GM23338 (cell line): Measurements from ENCODE around the gene EIF4A3.

ENCODE experiments used
- EZH2 ChIP-seq: fragments of 200-600 bp; sonication (generic); IDR thresholded peaks from one replicate; pipeline ENCODE4 v1.8.0; 2017; ENCODE audit warnings: antibody characterized with exemption, mild to moderate bottlenecking, low read depth; ENCODE audit not compliant: unreplicated experiment
- JUNB ChIP-seq: IDR thresholded peaks from one replicate; pipeline ENCODE4 v1.6.1; 2016; ENCODE audit warnings: antibody characterized with exemption; ENCODE audit not compliant: unreplicated experiment
- POLR2AphosphoS5 ChIP-seq: IDR thresholded peaks from 2 replicates; pipeline ENCODE4 v1.6.1; 2016; ENCODE audit warnings: antibody characterized with exemption, low read depth
- TF ChIP-seq, protein P1 (sequence below), 2 experiments: fragments of 200-600 bp in 1 of 2; sonication (generic) in 1 of 2; conservative IDR thresholded peaks; 2 replicates each; pipeline versions ENCODE4 v1.5.1 to v1.6.1; 2016 to 2017; ENCODE audit warnings: antibody characterized with exemption in 2 of 2, low read depth in 2 of 2, mild to moderate bottlenecking in 2 of 2, moderate library complexity in 1 of 2
- TF ChIP-seq, protein P2 (sequence below): IDR thresholded peaks from one replicate; pipeline ENCODE4 v1.6.1; 2018; ENCODE audit warnings: antibody characterized with exemption; ENCODE audit not compliant: unreplicated experiment

- TF ChIP-seq, protein P1, sequence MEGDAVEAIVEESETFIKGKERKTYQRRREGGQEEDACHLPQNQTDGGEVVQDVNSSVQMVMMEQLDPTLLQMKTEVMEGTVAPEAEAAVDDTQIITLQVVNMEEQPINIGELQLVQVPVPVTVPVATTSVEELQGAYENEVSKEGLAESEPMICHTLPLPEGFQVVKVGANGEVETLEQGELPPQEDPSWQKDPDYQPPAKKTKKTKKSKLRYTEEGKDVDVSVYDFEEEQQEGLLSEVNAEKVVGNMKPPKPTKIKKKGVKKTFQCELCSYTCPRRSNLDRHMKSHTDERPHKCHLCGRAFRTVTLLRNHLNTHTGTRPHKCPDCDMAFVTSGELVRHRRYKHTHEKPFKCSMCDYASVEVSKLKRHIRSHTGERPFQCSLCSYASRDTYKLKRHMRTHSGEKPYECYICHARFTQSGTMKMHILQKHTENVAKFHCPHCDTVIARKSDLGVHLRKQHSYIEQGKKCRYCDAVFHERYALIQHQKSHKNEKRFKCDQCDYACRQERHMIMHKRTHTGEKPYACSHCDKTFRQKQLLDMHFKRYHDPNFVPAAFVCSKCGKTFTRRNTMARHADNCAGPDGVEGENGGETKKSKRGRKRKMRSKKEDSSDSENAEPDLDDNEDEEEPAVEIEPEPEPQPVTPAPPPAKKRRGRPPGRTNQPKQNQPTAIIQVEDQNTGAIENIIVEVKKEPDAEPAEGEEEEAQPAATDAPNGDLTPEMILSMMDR (conservative IDR thresholded peaks at IDR 0.05; ENCODE audit: low read depth in 2 of 2), result no peak
- no peak for TF ChIP-seq EZH2
- TF ChIP-seq, protein P2, sequence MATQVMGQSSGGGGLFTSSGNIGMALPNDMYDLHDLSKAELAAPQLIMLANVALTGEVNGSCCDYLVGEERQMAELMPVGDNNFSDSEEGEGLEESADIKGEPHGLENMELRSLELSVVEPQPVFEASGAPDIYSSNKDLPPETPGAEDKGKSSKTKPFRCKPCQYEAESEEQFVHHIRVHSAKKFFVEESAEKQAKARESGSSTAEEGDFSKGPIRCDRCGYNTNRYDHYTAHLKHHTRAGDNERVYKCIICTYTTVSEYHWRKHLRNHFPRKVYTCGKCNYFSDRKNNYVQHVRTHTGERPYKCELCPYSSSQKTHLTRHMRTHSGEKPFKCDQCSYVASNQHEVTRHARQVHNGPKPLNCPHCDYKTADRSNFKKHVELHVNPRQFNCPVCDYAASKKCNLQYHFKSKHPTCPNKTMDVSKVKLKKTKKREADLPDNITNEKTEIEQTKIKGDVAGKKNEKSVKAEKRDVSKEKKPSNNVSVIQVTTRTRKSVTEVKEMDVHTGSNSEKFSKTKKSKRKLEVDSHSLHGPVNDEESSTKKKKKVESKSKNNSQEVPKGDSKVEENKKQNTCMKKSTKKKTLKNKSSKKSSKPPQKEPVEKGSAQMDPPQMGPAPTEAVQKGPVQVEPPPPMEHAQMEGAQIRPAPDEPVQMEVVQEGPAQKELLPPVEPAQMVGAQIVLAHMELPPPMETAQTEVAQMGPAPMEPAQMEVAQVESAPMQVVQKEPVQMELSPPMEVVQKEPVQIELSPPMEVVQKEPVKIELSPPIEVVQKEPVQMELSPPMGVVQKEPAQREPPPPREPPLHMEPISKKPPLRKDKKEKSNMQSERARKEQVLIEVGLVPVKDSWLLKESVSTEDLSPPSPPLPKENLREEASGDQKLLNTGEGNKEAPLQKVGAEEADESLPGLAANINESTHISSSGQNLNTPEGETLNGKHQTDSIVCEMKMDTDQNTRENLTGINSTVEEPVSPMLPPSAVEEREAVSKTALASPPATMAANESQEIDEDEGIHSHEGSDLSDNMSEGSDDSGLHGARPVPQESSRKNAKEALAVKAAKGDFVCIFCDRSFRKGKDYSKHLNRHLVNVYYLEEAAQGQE, result no peak
- TF ChIP-seq POLR2AphosphoS5, result no peak
- TF ChIP-seq JUNB, result no peak
Observed at GRCh38 chr17:80107231-80108021, 39.5 kb downstream of the EIF4A3 start.
